Erythroblast (primary cell): ENCODE results near the gene CGB2.

Source experiments
- GATA1 ChIP-seq: IDR thresholded peaks from 2 replicates; pipeline ENCODE4 v1.6.1; 2011; ENCODE audit warnings: low read depth, mild to moderate bottlenecking, control low read depth, low read length, moderate library complexity
- POLR2A ChIP-seq: IDR thresholded peaks from 2 replicates; pipeline ENCODE4 v1.6.1; 2011; ENCODE audit warnings: mild to moderate bottlenecking, low read length

DNA sequence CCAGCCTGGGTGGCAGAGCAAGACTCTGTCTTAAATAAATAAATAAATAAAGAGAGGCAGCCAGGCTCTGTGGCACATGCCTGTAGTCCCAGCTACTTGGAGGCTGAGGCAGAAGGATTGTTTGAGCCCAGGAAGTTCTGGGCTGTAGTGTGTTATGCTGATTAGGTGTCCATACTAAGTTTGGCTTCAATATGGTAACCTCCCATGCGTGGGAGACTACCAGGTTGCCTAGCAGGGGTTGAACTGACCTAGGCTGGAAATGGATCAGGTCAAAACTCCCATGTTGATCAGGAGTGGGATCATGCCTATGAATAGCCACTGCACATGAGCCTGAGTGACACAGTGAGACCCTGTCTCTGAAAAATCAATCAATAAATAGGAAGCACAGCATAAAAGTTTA is 49.6 kb downstream of the CGB2 start:
- TF ChIP-seq POLR2A (no peak), GATA1 (no peak)
